Muscle of arm (tissue), 12 donors: ENCODE data around the gene RBFOX2. TPM values are rescaled to one million over a fixed set of nuclear protein-coding genes. Genes with fewer than 3 reads are reported as not detected.
"Not testable (repeated sequence)": the region's sequence is repeated elsewhere in the genome, so short reads cannot be mapped to it uniquely, and the experiment has no call there.

Experiments
- DNase-seq: peaks from one replicate; pipeline ENCODE4 v3.0.0-alpha.2; 2013
- polyA plus RNA-seq, 12 donors: library from polyadenylated mRNA; unstranded; fragments of 120-200 nt; gene quantifications; one replicate each; pipeline ENCODE4 v1.2.1, GENCODE V29; 2013; ENCODE audit not compliant: insufficient read length in 12 of 12

The RBFOX2 gene
- polyA plus RNA-seq, 12 donors, result 180 to 394 (median 218) TPM

- DNase-seq, result no peak
Measured at GRCh38 chr22:35739931-35740380, 288.7 kb downstream of the RBFOX2 start.

- DNase-seq, result no peak
Measured at GRCh38 chr22:35739076-35739930, 289.3 kb downstream of the RBFOX2 start.

- DNase-seq, result not testable (repeated sequence)
Measured at GRCh38 chr22:35737886-35738285, 290.7 kb downstream of the RBFOX2 start.

- no peak for DNase-seq
Measured at GRCh38 chr22:35736701-35737100, 291.9 kb downstream of the RBFOX2 start.

- DNase-seq, result no peak
Measured at GRCh38 chr22:35736166-35736565, 292.5 kb downstream of the RBFOX2 start.

GRCh38 chr22:35735542-35735941 is 293.1 kb downstream of the RBFOX2 start:
- no peak for DNase-seq

GRCh38 chr22:35734517-35734827 is 294.2 kb downstream of the RBFOX2 start:
- DNase-seq, result no peak

GRCh38 chr22:35733791-35734516 is 294.7 kb downstream of the RBFOX2 start:
- DNase-seq, result peak; percentile 90

- DNase-seq, result no peak
Measured at GRCh38 chr22:35733036-35733435, 295.6 kb downstream of the RBFOX2 start.

- no peak for DNase-seq
Measured at GRCh38 chr22:35732116-35732515, 296.5 kb downstream of the RBFOX2 start.

- no peak for DNase-seq
Measured at GRCh38 chr22:35731321-35731720, 297.3 kb downstream of the RBFOX2 start.

- DNase-seq, result no peak
Measured at GRCh38 chr22:35729309-35729698, 299.3 kb downstream of the RBFOX2 start.

- DNase-seq, result no peak
Measured at GRCh38 chr22:35728639-35729308, 299.9 kb downstream of the RBFOX2 start.

GRCh38 chr22:35727436-35727835 is 301.2 kb downstream of the RBFOX2 start:
- no peak for DNase-seq

- no peak for DNase-seq
Measured at GRCh38 chr22:35726933-35727332, 301.7 kb downstream of the RBFOX2 start.

GRCh38 chr22:35726398-35726797 is 302.2 kb downstream of the RBFOX2 start:
- DNase-seq, result no peak

GRCh38 chr22:35725521-35725920 is 303.1 kb downstream of the RBFOX2 start:
- DNase-seq, result no peak

- no peak for DNase-seq
Measured at GRCh38 chr22:35721960-35722359, 306.7 kb downstream of the RBFOX2 start.

GRCh38 chr22:35719212-35719875 is 309.3 kb downstream of the RBFOX2 start:
- no peak for DNase-seq

- DNase-seq, result no peak
Measured at GRCh38 chr22:35717572-35717971, 311.1 kb downstream of the RBFOX2 start, which contains the start of gene APOL5. TSS of gene APOL5 (plus strand) at chr22:35717872. CDS start at chr22:35717872, 0 bp downstream.

GRCh38 chr22:35712672-35713071 is 316.0 kb downstream of the RBFOX2 start:
- no peak for DNase-seq

GRCh38 chr22:35711336-35711735 is 317.3 kb downstream of the RBFOX2 start:
- no peak for DNase-seq
